ENCODE results near the gene CLSTN1.
A peak's percentile ranks its signal among the peaks of the same experiment; 100 is the strongest.
"Not testable (repeated sequence)": the region's sequence is repeated elsewhere in the genome, so short reads cannot be mapped to it uniquely, and the experiment has no call there.

Gene CLSTN1

DNA sequence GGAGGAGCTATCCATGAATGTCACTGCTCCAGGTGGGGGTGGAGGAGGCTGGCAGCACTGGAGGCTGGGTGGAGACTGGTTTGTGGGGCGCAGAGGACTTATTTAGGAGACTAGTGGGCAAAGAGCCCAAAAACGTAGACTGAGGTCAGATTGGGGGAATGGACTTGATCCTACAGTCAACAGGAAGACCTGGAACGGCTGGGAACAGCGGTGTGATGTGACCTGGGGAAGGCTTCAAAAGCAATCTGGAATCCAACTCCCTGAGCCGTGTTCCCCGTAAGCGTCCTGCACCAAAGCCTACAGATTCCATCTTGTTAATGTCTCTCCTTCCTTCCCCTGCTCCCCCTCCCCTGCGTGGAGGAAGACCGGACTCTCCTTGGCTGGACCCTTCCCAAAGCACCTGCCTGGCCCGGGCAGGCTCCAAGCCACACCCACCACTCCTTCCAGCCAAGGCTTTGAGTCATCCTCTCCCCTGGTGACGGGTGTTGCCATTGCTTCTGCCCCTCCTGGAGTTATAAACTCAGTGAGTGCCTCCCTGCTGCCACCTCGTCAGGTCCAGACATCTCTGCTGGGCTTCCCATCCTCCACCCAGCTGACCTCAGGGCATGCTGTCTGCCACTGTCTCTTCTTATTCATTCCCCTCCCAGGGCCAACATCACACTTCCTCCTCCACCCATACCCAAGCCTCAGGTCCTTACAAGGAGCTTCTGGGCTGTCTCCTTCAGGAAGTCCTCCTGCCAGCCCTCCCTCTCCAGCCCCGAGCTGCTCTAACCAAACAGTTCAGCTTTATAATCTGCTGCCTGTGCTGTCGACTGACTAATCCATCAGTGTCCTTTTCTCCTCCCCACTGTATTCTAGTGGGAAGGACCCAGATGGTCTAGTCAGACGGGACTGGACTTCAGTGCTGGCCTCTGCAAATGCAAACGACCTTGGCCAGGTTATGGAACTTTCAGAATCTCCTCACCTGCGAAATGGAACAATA, 1.6 kb upstream of the CLSTN1 start:
- DNase-seq (ENCODE audit: low spot score) = peak; percentile 60

DNA sequence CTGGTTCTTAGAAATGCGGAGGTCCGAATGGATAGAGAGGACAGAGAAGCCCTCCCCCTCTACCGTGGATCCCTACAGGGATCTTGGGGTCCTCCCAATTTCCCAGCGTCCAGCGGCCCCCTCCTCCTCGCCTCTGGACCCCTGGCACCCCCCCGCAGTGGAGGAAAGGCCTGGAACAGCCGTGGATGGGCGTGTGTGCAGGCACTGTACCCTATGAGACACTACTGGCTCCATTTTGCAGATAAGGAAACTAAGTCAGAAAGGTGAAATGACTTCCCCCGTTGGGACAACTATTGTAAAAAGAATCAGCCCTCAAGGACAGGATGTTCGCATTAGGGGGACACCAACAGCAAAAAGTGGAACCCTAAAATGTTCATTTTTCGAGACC, 931 bp upstream of the CLSTN1 start:
- no peak for DNase-seq (ENCODE audit: low spot score)

DNA sequence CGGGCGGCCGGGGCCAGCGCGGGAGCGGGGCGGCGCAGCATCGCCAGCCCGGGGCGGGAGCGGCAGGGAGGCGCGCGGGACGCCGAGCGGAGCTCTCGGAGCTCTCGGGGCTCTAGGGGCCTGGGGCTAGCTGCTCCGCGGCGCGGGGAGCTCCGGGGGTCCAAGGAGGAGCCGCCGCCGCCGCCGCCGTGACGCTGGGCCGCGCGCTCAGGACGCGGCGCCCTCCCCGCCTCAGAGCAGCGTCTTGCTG, 147 bp downstream of the CLSTN1 start:
- no peak for DNase-seq (ENCODE audit: low spot score)

DNA sequence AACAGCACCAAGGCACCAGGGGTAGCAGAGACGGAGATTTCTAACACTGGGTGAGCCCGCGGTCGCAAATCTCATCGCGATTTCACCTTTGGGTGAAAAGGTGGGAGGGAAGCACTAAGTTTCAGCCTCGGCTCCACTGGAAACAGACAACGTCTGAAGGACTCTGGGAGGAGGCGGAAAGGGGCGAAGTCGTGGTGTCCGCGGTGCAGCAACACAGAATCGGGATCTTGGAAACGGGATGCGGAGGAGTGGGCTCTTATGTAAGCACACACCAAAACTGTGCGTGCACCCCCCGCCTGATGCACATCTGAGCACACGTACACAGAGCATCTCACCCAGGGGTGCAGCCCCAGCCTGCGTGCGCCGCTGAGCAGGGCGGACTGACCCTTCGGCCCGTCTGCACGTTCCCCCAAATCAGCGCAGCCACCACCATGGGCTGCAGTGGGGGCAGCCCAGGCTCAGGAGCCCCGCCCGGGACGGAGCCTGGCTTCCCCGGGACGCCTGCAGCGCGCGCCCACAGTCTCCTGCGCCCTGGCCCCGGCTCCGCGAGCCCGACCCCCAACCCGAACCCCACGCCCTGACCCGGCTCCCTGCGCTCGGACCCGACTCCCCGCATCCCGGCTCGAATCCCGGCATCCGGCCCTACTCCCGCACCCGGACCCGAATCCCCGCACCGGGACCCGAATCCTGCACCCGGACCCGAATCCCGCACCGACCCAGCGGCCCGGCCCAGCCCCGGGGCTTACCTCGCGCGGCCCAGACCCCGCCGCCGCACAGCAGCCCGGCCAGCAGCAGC, 670 bp downstream of the CLSTN1 start:
- peak; percentile 35 for DNase-seq (ENCODE audit: low spot score)

DNA sequence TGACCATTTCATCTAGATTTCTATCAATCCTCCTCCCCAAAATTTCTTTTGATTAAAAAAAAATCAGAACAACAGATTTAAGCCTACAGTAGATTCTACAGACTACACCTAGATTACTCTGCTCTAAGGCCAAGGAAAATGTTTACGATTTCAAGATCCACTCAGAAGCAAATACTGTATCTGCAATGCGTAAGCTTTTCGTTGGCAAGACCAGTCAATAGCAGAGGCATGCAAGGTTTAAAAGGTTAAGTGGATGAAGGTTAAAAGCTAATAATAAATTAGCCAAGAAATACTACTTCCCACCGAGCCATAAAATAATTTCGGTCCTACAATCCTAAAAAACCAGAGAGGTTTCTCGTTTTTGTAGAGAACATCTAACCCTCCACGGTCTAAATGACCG, 1.3 kb downstream of the CLSTN1 start:
- no peak for DNase-seq (ENCODE audit: low spot score)

DNA sequence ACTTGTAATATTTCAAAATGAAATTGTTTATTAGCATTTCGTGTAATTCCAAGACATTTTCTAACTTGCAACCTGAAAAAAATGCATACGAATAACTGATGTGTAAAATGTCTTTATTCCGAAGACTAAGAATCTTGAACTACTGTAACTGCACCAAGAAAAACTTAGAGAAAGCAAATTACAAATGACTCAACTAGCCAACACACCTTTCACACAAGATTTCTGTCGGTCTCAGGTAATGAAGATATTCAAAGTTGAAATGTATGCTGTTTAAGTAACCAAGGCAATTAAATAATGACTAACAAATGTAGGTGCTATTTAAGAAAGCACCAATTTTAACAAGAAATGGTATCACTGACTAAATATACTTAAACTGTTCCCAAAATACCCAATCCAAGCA, 2.1 kb downstream of the CLSTN1 start:
- no peak for DNase-seq (ENCODE audit: low spot score)

DNA sequence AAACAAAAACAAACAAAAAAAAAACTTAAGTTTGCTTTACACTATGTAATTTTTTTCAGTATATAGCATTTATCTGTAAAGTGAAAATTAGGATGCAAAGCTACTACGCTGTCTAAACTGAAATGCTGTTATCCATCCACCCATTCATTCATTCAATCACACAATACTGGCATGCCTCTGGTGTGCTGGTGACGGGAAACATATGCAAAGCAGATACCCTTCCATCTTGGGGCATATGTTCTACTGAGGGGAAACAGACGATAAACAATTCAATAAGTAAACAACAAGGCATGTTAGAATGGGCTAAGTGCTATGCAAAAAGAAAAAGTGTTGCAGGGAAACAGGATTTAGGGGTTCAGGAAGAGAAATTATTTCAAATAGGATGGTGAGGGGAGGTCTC, 3.2 kb downstream of the CLSTN1 start:
- DNase-seq (ENCODE audit: low spot score) = no peak

DNA sequence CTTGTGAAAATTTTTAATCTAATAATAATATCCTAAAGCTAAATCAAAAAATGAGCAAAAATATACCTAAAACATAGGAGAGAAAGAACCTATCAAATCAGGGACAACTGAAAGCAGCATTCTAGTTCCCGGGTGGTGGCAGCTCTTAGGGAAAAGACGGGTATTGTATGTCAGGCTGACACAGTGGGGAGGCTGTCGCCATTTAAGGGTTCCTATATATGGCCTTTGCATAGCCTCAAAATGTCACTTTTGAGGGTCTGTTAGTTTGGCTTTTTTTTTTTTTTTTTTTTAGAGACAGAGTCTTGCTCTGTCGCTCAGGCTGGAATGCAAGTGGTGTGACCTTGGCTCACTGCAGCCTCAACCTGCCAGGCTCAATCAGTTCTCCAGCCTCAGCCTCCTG, 6.0 kb downstream of the CLSTN1 start:
- no peak for DNase-seq (ENCODE audit: low spot score)

DNA sequence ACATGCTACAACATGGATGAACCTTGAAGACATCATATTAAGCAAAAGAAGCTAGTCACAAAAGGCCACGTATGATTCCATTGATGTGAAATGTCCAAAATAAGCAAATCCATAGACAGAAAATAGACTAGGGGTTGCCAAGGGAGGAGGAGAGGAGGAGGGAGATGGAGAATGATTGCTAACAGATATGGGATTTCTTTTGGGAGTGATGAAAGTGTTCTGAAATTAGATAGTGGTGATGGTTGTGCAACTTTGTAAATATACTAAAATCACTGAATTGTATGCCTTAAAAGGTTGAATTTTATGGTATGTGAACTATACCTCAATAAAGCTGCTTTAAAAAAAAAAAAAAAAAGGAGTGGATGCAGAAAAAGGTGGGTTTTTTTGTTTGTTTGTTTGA, 7.6 kb downstream of the CLSTN1 start:
- no peak for DNase-seq (ENCODE audit: low spot score)

DNA sequence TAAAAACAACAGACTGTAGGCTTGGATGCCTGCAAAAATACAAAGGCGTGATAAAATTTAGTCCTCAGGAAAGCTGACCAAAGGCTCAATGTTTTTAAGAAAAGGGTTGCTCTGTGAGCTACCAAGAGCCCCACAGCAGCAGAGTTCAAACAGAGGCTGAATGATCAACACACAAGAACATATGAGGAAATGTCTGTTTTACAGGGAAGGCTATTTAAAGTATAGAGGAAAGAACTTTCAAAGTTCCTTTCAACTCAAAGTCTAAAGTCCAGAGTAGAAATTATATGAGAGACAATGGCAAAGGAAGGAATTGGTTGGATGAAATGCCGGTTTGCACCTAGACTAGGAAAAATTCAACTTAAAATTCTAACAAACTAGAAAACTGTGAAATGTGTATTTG, 8.6 kb downstream of the CLSTN1 start:
- no peak for DNase-seq (ENCODE audit: low spot score)

DNA sequence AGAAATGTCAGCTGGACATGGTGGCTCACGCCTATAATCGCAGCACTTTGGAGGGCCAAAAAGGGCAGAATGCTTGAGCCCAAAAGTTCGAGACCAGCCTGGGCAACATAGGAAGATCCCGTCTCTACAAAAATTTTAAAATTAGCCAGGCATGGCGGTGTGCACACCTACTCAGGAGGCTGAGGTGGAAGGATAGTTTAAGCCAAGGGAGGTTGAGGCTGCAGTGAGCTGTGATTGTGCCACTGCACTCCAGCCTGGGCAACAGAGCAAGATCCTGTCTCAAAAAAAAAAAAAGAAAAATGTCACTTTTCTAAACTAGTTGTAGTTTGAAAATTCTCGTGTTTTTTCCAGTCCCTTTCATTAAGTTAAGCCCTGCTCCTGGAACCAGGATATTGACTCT, 9.1 kb downstream of the CLSTN1 start:
- DNase-seq (ENCODE audit: low spot score) = no peak

DNA sequence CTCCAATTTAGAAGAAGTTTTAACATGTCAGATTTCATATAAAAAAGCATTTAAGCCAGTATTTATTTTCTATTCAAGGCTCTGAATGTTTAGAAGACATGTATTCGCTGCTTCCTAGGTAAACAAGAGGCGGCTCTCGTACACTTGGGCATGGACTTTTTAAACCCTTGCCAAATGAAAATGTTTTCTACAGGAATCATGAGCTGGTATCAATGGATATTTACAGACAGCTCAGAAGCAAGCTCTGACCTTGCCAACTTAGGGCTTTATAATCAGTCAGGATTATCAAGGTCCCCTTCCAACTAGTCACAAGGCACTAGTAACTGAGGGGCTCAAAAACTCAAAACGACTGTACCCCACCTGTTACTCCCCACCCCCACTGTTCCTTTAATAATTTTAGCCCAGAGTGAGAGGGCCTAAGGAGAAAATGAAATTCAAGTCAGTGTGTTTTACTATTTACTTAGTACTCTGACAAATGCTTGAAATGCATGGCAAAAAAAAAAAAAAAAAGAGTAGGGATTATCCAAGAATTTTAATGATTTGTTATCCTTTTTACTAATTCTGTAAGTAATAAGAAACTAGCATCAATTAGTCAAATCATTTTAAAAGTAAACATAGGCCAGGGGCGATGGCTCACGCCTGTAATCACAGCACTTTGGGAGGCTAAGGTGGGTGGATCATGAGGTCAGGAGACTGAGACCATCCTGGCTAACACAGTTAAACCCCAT, 12.4 kb downstream of the CLSTN1 start:
- DNase-seq (ENCODE audit: low spot score) = no peak

DNA sequence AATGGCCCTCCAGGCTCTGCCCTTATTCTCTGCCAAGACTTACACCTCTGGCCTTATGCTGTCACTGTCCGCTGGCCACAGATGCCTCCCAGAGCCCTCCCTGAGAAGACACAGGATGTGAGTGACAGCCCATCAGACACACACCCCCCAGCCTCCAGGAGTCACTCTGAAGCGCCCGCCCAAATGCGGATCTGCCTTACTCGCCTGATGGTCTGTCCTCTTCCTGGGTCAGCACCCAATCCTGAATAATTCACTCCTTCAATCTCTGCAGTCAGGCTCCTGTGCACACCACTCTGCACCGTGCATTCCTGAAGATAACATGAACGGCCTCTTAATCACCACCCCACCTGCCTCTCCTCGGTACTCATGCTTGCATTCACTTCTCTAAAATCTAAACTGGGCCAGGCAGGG, 14.7 kb downstream of the CLSTN1 start:
- DNase-seq (ENCODE audit: low spot score) = no peak

DNA sequence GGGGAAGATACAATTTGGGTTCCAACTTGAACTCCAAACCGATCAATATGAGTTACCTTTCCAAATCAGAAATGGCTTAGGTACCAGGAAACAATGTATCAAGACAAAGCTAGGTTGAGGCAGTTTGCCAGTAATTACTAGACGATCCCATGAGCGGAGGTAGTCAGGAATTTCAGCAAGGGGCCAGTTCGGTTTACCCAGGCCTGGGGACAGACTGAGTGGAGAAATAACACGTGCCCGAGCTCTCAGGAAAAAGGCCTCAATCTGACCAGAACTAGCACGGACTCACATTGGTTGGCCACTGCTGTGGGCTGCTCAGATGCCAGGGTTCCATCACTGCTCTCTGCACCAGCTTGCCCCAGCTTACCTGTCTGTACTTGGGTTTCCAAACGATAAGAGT, 15.3 kb downstream of the CLSTN1 start:
- no peak for DNase-seq (ENCODE audit: low spot score)

DNA sequence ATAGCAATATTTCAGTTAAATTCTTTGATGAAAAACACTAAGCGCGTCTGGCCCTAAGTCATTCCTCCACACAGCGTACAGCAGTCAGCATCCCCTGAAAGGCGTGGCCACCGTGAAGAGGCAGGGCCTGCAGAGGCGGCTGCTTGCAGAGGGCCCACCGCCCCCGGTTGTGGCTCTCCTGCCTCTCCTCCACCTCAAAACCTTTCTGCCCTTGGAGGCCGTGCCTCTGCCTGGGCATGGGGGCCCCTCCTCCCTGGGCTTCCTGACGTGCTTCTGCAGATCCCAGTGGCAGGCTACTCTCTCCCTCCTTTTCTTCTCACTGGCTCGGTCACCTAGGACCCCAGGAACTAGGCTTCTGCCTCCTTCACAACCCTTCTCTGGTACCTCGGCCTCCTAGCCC, 16.2 kb downstream of the CLSTN1 start:
- DNase-seq (ENCODE audit: low spot score) = no peak

DNA sequence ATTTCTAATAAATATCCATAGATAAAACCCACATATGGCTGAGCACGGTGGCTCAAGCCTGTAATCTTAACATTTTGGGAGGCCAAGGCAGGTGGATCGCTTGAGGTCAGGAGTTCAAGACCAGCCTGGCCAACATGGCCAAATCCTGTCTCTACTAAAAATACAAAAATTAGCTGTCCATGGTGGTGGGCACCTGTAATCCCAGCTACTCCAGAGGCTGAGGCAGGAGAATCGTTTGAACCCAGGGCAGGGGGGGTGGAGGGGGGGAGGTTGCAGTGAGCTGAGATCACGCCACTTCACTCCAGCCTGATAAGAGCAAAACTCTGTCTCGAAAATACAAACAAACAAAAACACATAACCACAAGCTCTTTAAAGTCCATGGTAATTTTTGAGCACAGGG, 17.8 kb downstream of the CLSTN1 start:
- DNase-seq (ENCODE audit: low spot score) = not testable (repeated sequence)

DNA sequence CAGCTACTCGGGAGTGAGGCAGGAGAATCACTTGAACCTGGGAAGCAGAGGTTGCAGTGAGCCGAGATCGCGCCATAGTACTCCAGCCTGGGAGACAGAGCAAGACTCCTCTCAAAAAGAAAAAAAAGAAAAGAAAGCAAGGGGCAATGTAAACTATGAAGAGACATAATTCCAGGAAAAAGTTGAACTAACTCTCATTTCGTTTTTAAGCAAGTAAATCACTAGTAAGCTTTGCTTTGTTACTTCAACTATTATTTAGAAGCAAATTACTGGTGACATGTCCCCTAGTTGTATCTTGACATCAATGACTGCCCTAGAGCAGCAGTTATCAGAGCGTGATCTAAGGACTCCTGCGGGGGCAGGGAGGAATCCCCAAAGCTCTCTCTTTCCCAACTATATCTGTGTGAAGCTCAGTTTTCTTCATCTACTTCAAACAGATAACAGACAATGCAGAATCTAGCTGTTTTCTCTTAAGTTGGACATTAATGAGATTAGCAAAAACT, 18.7 kb downstream of the CLSTN1 start:
- DNase-seq (ENCODE audit: low spot score) = no peak

DNA sequence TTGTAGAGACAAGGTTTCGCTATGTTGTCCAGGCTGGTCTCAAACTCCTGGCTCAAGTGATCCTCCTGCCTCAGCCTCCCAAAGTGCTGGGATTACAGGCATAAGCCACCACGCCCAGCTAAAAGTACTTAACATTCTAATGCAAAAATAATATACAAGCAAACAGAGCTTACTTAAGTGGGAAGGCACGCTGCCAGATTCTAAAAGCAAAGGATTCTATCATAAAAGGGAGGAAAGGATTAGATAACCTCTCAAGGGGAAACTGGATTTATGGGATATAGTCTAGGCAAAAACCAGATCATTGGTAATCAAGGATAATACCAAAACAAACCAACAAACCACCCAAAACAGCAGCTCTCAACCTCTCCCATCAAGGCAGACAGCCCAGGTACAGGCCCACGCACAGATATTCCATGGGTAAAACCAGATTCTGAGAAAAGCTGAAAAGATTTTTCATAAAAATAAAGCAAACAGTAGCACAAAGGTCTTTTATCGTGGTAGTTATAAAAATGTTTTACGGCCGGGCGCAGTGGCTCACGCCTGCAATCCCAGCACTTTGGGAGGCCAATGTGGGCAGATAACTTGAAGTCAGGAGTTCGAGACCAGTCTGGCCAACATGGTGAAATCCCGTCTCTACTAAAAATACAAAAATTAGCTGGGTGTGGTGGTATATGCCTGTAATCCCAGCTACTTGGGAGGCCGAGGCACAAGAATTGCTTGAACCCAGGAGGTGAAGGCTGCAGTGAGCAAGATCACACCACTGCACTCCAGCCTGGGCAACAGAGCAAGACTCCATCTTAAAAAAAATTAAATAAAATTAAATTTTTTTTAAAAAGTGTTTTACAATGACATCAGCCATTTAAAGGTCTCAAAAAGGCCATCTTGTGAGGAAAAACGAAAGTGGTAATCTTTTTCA, 20.5 kb downstream of the CLSTN1 start:
- DNase-seq (ENCODE audit: low spot score) = not testable (repeated sequence)

DNA sequence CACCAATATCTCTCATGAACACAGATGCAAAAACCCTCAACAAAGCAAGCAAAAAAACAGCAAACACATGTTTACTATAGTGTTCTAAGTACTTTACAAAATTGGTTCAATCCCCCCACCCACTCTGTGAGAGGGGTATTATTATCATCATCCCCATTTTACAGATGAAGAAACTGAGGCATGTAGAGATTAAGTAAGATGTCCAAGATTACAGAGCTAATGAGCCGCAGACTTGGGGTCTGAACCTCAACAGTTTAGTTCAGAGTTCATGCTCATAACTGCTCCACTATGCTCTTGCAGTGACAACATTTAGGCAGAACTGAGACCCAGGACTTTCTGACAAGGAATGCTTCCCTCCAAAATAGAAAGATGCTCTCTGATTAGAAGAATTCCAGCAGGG, 21.9 kb downstream of the CLSTN1 start:
- DNase-seq (ENCODE audit: low spot score) = no peak

DNA sequence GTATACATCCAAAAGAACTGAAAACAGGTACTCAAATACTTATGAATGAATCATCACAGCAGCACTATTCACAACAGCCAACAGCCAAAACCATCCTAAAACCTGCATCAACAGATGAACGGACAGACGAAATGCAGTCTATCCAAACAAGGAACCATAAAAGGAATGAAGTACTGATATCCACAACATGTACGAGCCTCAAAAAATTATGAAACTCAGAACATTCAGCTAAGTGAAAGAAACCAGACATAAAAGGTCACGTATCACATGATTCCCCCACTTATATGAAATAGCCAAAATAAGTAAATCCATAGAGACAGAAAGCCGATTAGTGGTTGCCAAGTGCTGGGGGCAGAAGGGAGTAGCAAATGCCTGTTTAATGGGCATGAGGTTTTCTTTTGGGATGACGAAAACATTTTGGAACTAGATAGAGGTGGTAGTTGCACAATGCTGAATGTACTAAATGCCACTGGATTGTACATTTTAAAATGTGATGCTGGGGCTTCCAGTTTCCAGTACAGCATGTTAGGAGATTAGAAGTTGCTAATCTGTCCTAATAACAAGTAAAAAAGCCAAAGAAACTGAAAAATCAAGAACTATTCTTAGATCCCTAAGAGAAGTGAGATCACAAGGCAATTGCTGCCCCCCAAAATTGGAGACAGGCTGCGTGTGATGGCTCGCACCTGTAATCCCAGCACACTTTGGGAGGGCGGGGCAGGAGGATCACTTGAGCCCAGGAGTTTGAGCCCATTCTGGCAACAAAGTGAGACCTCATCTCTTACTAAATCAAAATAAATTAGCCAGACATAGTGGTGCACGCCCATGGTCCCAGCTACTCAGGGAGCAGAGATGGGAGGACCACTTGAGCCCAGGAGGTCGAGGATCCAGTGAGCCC, 25.3 kb downstream of the CLSTN1 start:
- no peak for DNase-seq (ENCODE audit: low spot score)

DNA sequence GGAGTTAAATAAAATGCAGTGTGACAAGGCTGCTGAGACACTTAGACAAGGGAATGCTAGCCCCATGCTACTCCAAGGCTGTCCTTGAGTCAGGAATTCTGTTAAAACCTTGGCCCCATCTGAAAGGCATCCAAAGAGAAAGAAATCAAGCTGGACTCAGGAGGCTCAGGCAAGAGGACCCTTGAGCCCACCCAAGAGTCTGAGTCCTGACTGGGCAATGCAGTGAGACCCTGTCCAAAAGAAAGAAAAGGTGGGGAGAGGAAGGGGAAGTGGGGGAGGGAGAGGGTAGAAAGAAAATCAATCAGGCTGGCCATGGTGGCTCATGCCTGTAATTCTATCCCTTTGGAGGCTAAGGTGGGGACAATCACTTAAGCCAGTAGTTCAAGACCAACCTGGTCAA, 26.7 kb downstream of the CLSTN1 start:
- no peak for DNase-seq (ENCODE audit: low spot score)
